Suprapubic skin (tissue), 3 donors: ENCODE measurements around the gene DCAF7.

Experiments
- CTCF ChIP-seq, 2 donors: fragments of 200-600 bp in 1 of 2; fragments of 450-650 bp in 1 of 2; sonication (generic) in 1 of 2; IDR thresholded peaks; one replicate each; pipeline ENCODE4 v1.5.1; 2016 to 2019; ENCODE audit warnings: antibody characterized with exemption in 2 of 2, mild to moderate bottlenecking in 1 of 2, moderate library complexity in 1 of 2
- POLR2AphosphoS5 ChIP-seq, 3 donors: sonication (generic); formaldehyde crosslinking; IDR thresholded peaks; one replicate each; pipeline ENCODE4 v1.6.1; 2017; ENCODE audit warnings: antibody characterized with exemption in 3 of 3

GRCh38 chr17:63557416-63557815, 7.1 kb downstream of the DCAF7 start:
- TF ChIP-seq CTCF (IDR thresholded peaks at IDR 0.05) = no peak
- TF ChIP-seq POLR2AphosphoS5 (IDR thresholded peaks at IDR 0.05) = no peak
